Common myeloid progenitor, CD34-positive (primary cell): ENCODE measurements around the gene URI1.

Source experiments
- CTCF ChIA-PET: fragments of 350-600 bp; sonication (Branson Sonifier 250); formaldehyde crosslinking; loops from one replicate; lab custom pipeline; 2021; ENCODE audit warnings: antibody characterized with exemption; lab: Charles Lee
- POLR2A ChIA-PET: fragments of 350-600 bp; sonication (Branson Sonifier 250); formaldehyde crosslinking; loops from one replicate; lab custom pipeline; 2021; ENCODE audit warnings: antibody characterized with exemption; lab: Charles Lee
- DNase-seq, 3 donors: peaks; one replicate each; pipeline versions ENCODE4 v3.0.0 to v3.0.0-alpha.2; 2013
- H3K27ac ChIP-seq, 2 experiments: 1 replicate in 1 of 2; 2 replicates in 1 of 2; pipeline ENCODE4 v1.7.0; 2013; ENCODE audit warnings: inconsistent platforms in 2 of 2, low read length in 2 of 2, mild to moderate bottlenecking in 2 of 2, low read depth in 1 of 2, moderate library complexity in 1 of 2; ENCODE audit not compliant: severe bottlenecking in 2 of 2, insufficient read depth in 1 of 2, poor library complexity in 1 of 2
- H3K27me3 ChIP-seq, 5 experiments: replicated peaks in 2 of 5; 1 replicate in 3 of 5; 2 replicates in 2 of 5; pipeline versions ENCODE4 v1.6.1 to v1.7.0; 2013; ENCODE audit warnings: low read length in 4 of 5, mild to moderate bottlenecking in 2 of 5, moderate library complexity in 2 of 5, inconsistent platforms in 1 of 5; ENCODE audit not compliant: insufficient read depth in 5 of 5, control insufficient read depth in 4 of 5
- H3K36me3 ChIP-seq, 4 experiments: 1 replicate in 2 of 4; 2 replicates in 2 of 4; pipeline versions ENCODE4 v1.6.1 to v1.7.0; 2013; ENCODE audit warnings: low read length in 3 of 4, control low read depth in 1 of 4, mild to moderate bottlenecking in 1 of 4; ENCODE audit not compliant: control insufficient read depth in 4 of 4, insufficient read depth in 4 of 4
- H3K4me1 ChIP-seq, 4 experiments: 1 replicate in 3 of 4; 2 replicates in 1 of 4; pipeline versions ENCODE4 v1.6.1 to v1.7.1; 2013; ENCODE audit warnings: low read length in 3 of 4, mild to moderate bottlenecking in 3 of 4, control low read depth in 1 of 4, inconsistent platforms in 1 of 4, moderate library complexity in 1 of 4; ENCODE audit not compliant: control insufficient read depth in 4 of 4, insufficient read depth in 4 of 4; ENCODE audit errors: control extremely low read depth in 1 of 4
- H3K4me3 ChIP-seq, 7 experiments: 1 replicate in 4 of 7; 2 replicates in 3 of 7; pipeline versions ENCODE4 v1.5.1 to v1.7.0; 2013; ENCODE audit warnings: mild to moderate bottlenecking in 7 of 7, low read length in 6 of 7, moderate library complexity in 6 of 7, inconsistent platforms in 2 of 7, low read depth in 2 of 7, control low read depth in 1 of 7; ENCODE audit not compliant: insufficient read depth in 4 of 7, control insufficient read depth in 1 of 7; ENCODE audit errors: extremely low read depth in 1 of 7
- H3K9me3 ChIP-seq, 5 experiments: 1 replicate in 4 of 5; 2 replicates in 1 of 5; pipeline versions ENCODE4 v1.6.1 to v1.7.1; 2013; ENCODE audit warnings: low read length in 4 of 5, mild to moderate bottlenecking in 2 of 5, inconsistent platforms in 1 of 5, low read depth in 1 of 5, moderate library complexity in 1 of 5; ENCODE audit not compliant: control insufficient read depth in 4 of 5, insufficient read depth in 2 of 5; ENCODE audit errors: control extremely low read depth in 1 of 5
- WGBS: methylation state at CpG from one replicate; pipeline ENCODE4 v1.1.5; 2013; ENCODE audit not compliant: insufficient coverage; 5-methylcytosine and 5-hydroxymethylcytosine counted together

Gene URI1

GRCh38 chr19:30053558-30053957, 111.5 kb downstream of the URI1 start:
- Histone ChIP-seq H3K27me3 (no peaks in the 10 kb centered on the region), H3K4me3 (no peak overlapping the region), H3K9me3 (peaks cover 0 to 2% (median 0%) of the 10 kb centered on the region in 5 experiments), H3K36me3 (no peaks in the 10 kb centered on the region), H3K27ac (no peak overlapping the region), H3K4me1 (peaks cover 0 to 14% (median 13%) of the 10 kb centered on the region in 4 experiments)
- 97% methylated on average over 5 of the region's 18 CpGs for WGBS
- ChIA-PET POLR2A (no interaction called here), CTCF (no interaction called here)
- DNase-seq, result no peak

GRCh38 chr19:30054210-30054609, 112.2 kb downstream of the URI1 start:
- peaks cover 0 to 14% (median 13%) of the 10 kb centered on the region in 4 experiments for H3K4me1 ChIP-seq
- no peak for DNase-seq
- H3K9me3 ChIP-seq, result peaks cover 0 to 2% (median 0%) of the 10 kb centered on the region in 5 experiments
- H3K4me3 ChIP-seq, result no peak overlapping the region
- WGBS, result no CpG with 5 or more reads among the region's 2 CpGs
- CTCF ChIA-PET, result no interaction called here
- H3K36me3 ChIP-seq, result no peaks in the 10 kb centered on the region
- POLR2A ChIA-PET, result no interaction called here
- no peak overlapping the region for H3K27ac ChIP-seq
- no peaks in the 10 kb centered on the region for H3K27me3 ChIP-seq

GRCh38 chr19:30056580-30056979, 114.5 kb downstream of the URI1 start:
- ChIA-PET CTCF (no interaction called here), POLR2A (no interaction called here)
- no CpG with 5 or more reads among the region's 2 CpGs for WGBS
- Histone ChIP-seq H3K4me1 (peaks cover 0 to 8% (median 7%) of the 10 kb centered on the region in 4 experiments), H3K27me3 (no peaks in the 10 kb centered on the region), H3K9me3 (peaks cover 0 to 2% (median 0%) of the 10 kb centered on the region in 5 experiments), H3K36me3 (no peaks in the 10 kb centered on the region), H3K4me3 (no peak overlapping the region), H3K27ac (no peak overlapping the region)
- DNase-seq, result no peak

- no peaks in the 10 kb centered on the region for H3K27me3 ChIP-seq
- ChIA-PET CTCF (interaction anchor here (1.1 kb wide), 1 partner anchor 14 kb away, joined by 3 read pairs; no protein-coding TSS in a partner anchor), POLR2A (no interaction called here)
- H3K9me3 ChIP-seq, result peaks cover 0 to 2% (median 0%) of the 10 kb centered on the region in 5 experiments
- H3K36me3 ChIP-seq, result no peaks in the 10 kb centered on the region
- H3K4me1 ChIP-seq, result no peaks in the 10 kb centered on the region
- H3K27ac ChIP-seq, result no peak overlapping the region
- no peak overlapping the region for H3K4me3 ChIP-seq
- 97% methylated on average over 17 of the region's 27 CpGs for WGBS
- no peak for DNase-seq
Measured at GRCh38 chr19:30059741-30060457, 117.9 kb downstream of the URI1 start.

- 82% methylated on average over 4 of the region's 13 CpGs for WGBS
- POLR2A ChIA-PET, result no interaction called here
- CTCF ChIA-PET, result interaction anchor here (1.1 kb wide), 1 partner anchor 15 kb away, joined by 3 read pairs; no protein-coding TSS in a partner anchor
- H3K27me3 ChIP-seq, result no peaks in the 10 kb centered on the region
- H3K27ac ChIP-seq, result no peak overlapping the region
- no peaks in the 10 kb centered on the region for H3K4me1 ChIP-seq
- H3K36me3 ChIP-seq, result no peaks in the 10 kb centered on the region
- no peak overlapping the region for H3K4me3 ChIP-seq
- peaks cover 0 to 2% (median 0%) of the 10 kb centered on the region in 5 experiments for H3K9me3 ChIP-seq
- no peak for DNase-seq
Measured at GRCh38 chr19:30060531-30061222, 118.6 kb downstream of the URI1 start.

- no peaks in the 10 kb centered on the region for H3K36me3 ChIP-seq
- H3K4me3 ChIP-seq, result no peak overlapping the region
- ChIA-PET POLR2A (no interaction called here), CTCF (no interaction called here)
- DNase-seq, result no peak
- WGBS, result 88% methylated on average over 20 of the region's 26 CpGs
- H3K4me1 ChIP-seq, result peaks cover 0 to 1% (median 0%) of the 10 kb centered on the region in 4 experiments
- no peak overlapping the region for H3K27ac ChIP-seq
- H3K9me3 ChIP-seq, result peaks cover 0 to 1% (median 0%) of the 10 kb centered on the region in 5 experiments
- H3K27me3 ChIP-seq, result no peaks in the 10 kb centered on the region
Measured at GRCh38 chr19:30061223-30062064, 119.4 kb downstream of the URI1 start.
